Activated CD4-positive, alpha-beta T cell treated with anti-CD3 and anti-CD28 coated beads, Interleukin-10, Interleukin-2, amounts not matched to agents 100 ng/mL and 50 ng/mL, durations not matched to agents 16 hours and 8 hours (primary cell): ENCODE data around the gene IMMP1L.
"Not testable (repeated sequence)": the region's sequence is repeated elsewhere in the genome, so short reads cannot be mapped to it uniquely, and the experiment has no call there.

Source experiments
- DNase-seq: peaks from one replicate; pipeline ENCODE4 v3.0.0-alpha.2; 2020

IMMP1L gene, protein sequence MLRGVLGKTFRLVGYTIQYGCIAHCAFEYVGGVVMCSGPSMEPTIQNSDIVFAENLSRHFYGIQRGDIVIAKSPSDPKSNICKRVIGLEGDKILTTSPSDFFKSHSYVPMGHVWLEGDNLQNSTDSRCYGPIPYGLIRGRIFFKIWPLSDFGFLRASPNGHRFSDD

DNA sequence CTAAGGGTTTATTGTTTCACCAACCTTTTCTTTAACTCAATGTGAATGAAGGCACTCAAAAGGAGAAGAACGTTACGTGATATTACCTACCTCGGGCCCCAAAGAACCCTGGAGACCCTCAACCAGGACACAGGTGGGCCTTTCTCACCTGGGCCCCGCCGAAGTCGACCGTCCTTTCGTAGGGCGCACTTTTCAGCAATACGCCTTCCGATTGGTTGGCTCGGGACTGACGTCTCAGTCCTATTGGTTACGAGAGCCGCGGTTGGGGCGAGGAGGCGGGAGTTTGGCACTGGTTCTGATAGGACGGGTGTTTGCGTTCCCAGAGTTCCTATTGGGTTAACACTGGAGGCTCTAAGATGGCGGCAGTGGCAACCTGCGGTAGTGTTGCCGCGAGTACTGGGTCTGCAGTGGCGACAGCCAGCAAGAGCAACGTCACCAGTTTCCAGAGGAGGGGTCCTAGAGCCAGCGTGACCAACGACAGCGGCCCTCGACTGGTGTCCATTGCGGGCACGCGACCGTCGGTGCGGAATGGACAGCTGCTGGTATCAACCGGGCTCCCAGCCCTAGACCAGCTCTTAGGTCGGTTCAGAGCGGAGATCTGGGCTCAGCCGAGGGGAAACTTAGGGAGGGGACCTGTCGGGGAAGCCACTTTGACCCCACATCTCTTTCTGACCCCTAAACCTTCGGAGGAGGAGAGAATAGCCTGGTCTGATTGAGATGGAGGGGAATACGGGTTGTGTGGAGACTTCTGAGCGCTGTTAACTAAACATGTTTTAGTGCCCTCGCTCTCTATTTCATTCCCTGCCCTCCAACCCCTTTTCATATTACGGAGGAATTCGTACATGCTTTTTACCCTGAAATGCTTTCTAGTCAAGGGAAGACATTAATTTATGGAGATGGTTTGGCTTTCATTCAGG is at the start of gene IMMP1L, which contains the start of gene ELP4:
Gene IMMP1L (minus strand): TSS at position 194 of the 917 bp plus-strand sequence. CDS start 46,346 bp downstream, outside the sequence.
Gene ELP4 (plus strand): TSS at position 339 of the 917 bp plus-strand sequence. CDS start 18 bp downstream, at position 357.
- DNase-seq: peak; percentile 97

DNA sequence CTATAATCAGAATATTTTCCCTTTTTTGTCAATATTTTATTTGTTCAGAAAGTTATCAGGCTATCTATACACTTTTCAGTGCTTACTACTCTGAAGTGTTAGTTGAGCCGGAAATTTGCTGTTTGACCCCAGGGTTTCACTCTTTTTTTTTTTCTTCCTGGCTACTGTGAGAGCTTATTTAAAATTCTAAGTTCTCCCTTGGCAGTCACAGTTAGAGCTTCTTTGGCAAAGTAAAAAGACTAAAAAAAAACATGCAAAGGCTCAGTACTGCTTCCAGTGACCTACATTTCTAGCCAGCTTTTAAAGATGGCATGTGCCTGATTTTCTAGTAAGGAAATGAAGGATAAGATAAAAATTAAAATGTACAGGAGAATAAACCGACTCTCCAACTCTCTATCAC is 48.6 kb upstream of the IMMP1L start:
- DNase-seq: no peak

DNA sequence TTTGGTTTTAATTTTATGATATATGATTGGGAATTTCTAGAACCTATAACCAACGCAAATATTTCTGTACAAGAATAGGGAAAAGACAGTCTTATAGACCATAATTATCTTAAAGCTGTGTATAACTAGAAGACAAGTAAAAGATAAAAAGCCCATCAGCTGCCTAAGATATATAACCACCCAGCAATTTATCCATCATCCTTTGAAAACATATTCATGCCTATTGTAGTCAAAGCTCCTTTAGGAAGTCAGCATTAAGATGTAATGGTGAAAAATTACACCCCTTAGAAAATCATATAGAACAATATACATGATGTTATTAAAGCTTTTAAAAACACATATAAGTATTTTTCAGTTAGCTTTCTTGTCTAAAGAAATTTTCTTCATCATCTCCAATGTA is 46.5 kb upstream of the IMMP1L start:
- DNase-seq: no peak

DNA sequence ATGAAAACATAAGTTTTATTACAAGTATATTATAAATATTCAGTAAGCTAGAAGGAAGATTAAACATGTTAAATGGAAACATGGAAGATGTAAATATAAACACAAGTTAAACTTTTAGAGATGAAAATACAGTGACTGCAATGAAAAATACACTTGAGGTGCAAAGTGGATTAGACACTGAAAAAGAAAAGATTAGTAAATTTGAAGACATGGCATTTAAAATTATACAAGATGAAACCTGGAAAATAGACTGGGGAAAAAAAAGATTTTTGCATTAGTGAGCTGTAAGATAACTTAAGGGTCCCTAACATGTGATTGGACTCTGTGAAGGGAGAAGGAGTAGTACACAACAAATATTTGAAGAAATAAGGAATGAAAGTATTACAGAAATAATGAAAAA is 33.4 kb upstream of the IMMP1L start:
- DNase-seq: no peak

DNA sequence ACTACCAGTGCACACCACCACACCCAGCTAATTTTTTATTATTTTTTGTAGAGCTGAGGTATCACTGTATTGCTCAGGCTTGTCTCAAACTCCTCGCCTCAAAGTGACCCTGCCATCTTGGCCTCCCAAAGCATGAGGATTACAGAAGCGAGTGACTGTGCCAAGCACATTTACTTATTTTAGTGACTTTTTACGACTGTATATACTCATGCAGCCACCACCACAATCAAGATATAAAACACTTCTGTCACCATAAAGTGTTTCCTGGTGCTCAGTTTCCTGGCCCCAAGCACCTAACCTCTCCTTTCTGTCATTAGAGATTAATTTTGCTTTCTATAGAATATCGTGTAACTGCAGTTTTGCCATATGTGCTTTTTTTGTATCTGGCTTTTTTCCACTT is 26.1 kb upstream of the IMMP1L start:
- no peak for DNase-seq

DNA sequence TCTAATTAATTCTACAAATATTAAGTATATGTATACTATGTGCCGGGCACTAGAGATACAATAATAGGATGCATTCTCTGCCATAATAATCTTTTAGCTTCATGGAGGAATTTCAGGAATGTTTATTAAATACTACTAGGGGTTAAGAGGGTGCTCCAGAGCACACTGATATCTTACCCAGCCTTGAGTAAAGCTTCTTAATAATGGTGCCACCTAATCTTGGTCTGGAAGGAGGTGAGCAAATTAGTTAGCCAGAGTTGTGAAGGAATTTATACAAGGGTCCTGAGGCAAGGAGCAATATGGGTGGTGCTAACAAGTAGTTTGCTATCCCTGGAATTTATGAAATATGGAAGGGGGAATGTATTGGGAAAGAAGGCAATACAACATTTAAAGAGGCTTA is 21.9 kb upstream of the IMMP1L start:
- no peak for DNase-seq

DNA sequence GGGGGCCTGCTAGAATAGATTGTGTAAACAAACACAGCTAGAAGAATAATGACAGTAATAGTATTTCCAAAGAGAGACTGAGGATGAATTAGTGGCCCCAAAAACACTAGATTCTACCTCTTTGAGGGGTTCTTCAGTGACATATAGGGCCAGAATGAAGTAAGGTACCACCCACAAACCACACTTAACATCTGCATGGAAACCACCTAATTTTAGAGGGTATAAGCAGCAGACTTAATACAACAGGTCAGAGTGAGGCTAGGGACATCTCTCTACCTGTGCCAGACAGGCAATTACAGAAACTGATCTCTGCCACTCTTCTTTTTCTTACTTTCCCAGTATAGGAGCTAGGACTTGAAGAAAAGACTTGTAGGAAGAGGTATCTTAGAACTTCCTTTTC is 20.3 kb upstream of the IMMP1L start:
- DNase-seq: no peak

DNA sequence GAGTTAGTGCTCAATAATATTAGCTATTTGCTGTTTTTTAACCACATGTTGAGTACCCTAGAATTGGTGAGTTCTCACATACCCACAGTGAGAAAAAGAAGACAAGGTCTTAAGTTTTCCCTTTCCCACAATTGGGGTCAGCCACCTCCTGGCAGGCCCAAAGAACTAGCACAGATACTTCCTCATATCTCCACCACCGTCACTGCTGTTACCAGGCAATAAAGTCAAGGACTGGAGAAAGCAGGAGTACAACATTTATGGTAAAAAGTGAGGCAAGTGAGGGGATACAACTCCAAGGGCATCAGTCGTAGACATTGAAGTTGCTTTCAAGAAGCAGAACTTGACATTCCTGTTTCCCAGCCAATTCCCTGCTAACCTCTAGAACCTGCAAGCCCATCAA is 19.8 kb upstream of the IMMP1L start:
- DNase-seq: no peak

DNA sequence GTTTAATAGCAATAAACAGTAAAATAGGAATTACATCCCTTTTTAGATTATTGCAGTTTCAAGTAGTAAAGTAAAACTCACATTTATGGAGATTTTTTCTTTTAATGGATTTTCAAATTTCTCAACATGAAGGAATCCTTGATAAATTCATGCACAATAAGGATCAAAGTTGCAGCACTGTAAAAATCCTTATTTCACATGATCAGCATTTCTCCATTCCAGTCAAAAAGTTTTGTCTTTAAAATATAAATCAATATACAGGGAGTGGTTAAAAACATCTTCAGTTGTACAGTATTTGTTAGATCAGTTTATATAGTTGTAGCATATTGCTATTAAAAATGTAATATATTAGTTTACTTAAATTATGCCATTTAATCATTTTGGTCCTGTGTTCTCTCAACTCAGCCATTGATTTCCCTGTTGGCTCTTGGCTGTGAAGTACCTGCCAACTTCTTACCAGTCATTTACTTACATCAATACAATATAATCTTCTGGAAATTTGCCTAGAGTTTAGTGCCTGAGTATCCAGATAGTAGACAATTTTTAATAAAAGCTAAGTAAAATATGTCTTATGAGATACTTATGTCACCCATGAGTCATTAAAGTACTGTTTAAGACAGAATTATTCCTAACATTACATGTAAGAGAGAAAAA is 12.2 kb upstream of the IMMP1L start:
- DNase-seq: no peak

DNA sequence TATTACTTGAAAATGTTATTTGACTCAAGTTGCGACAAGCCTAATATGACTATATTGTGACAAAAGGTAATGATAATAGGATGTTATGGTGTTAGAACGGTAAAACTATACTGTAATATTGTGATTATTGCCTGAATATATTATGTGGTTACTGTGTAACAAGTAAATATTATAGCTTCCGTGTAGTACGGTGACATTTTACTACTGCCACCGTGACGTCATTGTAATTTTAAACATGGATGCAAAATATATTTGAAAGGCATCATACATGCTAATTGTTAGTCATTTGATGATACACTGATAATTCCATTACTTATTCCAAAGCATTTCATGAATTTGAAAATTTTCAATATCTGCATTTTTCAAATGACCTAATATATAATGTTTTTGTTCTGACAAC is 2.7 kb upstream of the IMMP1L start:
- no peak for DNase-seq

DNA sequence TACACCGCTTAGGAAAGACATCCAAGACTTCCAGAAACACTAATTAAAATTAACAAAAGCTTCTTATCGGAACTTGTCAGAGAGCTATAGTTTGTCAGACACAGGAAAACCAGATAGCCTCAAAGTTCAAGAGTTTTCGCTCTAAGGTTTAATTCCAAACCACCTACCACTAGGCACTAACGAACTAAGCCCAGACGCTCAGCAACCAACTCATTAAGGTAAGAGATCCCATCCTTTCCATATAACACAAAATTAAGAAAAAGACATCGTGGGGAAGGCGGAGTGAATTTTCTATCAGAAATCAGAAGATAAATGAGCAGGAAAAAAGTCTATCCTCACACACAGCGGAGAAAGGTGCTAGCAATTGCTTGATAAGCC is 382 bp downstream of the IMMP1L start:
- no peak for DNase-seq

DNA sequence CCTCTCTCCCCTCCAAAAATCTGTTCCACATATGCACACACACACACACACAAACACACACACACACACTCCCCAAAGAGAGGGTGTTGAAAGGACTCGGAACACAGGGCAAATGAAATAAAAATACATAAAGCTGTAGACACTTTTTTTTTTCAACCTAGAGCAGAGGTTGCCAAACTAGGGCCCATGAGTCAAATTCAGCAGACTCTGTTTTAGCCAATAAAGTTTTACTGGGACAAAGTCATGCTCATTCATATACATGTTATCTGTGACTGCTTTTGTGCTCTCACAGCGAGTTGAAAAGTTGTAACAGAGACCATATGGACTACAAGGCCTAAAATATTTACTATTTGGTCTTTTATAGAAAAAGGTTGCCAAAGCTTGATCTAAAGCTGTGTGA is 8.9 kb downstream of the IMMP1L start:
- DNase-seq: no peak

DNA sequence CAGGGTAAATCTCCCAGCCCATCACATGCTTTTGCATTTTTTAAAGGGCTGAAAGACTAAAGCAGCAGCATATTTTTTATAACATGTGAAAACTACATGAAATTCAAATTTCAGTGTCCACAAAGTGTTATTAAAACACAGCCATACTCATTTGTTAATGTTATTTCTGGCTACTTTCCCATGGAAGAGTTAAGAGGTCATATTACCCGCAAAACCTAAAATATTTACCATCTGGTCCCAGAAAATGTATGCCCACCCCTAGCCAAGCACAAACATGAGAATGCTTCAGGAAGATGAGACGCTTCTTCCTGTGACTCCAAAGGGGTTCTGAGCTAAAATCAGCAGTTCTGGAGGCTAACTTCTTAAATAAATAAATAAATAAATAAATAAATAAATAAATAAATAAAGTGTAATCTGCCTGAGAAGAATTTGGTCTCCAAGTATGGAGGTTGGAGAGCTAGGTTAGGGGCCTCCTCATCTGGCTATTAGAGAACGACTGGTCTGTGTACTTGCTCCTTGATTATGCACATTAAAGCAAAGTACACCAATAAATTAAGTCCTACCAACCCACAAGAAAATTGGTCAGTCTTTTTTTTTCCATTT is 9.7 kb downstream of the IMMP1L start:
- no peak for DNase-seq

DNA sequence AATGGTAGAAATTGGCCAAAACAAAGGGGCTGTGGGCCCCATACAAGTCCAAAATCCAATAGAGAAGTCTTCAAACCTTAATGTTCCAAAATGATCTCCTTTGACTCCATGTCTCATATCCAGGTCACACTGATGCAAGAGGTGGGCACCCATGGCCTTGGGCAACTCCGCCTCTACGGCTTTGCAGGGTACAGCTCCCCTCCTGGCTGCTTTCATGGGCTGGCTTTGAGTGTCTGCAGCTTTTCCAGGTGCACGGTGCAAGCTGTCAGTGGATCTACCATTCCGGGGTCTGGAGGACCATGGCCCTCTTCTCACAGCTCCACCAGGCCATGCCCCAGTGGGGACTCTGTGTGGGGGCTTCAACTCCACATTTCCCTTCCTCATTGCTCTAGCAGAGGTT is 15.7 kb downstream of the IMMP1L start:
- DNase-seq: not testable (repeated sequence)

DNA sequence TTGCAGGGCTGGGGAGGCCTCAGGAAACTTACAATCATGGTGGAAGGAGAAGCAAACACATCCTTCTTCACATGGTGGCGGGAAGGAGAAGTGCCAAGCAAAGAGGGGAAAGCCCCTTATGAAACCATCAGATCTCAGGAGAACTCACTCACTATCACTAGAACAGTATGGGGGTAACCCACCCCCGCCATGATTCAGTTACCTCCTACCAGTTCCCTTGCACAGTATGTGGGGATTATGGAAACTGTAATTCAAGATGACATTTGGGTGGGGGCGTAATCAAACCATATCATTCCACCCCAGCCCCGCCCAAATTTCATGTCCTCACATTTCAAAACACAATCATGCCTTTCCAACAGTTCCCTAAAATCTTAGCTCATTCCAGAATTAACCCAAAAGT is 16.2 kb downstream of the IMMP1L start:
- DNase-seq: no peak

DNA sequence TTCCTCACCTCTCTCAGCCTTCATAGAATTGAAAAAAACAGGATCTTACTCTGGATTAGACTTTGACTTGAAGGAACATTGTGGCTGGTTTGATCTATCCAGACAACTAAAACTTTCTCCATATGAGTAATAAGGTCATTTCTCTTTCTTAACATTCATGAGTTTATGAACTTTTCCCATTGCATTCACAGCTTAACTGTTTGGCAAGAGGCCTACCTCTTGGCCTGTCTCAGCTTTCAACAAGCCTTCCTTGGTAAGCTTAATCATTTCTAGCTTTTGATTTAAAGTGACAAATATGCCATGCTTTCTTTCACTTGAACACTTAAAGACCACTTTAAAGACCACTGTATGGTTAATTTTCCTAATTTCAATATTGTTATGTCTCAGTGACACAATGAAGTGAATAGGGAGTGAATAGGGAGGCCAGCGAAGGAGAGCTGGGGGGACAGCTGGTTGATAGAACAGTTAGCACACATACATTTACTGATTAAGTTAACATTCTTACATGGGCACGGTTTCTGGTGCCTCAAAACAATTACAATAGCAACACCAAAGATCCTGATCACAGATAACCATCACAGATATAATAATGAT is 17.0 kb downstream of the IMMP1L start:
- peak; percentile 6 for DNase-seq

DNA sequence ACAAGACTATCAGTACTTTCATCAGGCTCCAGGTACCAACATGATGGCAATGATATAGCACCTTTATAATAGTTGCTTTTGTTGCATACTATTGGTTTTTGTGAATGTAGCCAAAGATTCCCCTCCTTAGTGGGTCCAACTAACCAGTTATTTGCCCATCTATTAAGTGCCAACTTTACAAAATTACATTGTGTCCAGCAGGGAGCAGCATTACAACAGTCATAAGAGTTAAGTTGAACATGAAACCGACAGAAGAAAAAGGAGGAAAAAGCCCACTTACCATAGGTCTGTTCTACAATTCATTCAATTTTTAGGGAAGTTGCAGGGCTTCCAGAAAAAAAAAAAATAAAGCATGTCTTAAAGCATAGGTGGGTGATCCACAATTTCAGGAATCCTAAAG is 21.6 kb downstream of the IMMP1L start:
- DNase-seq: peak; percentile 6

DNA sequence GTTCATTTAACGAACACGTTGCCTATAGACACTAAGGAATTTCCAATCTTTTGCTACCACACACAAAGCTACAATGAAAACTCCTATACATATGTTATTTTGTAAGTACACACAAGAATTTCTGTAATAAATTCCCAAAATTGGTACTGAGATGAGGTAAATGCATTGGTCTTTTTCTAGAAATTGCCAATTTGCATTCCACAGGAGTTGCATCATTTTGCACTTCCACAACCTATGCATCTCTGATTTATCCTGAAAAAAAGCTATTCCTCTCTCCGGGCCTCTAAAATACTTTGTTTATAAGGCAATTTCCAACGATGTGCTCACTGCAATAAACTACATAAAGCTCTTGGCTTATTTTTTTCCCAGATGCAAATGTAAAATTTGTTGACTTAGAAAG is 24.9 kb downstream of the IMMP1L start:
- DNase-seq: no peak

DNA sequence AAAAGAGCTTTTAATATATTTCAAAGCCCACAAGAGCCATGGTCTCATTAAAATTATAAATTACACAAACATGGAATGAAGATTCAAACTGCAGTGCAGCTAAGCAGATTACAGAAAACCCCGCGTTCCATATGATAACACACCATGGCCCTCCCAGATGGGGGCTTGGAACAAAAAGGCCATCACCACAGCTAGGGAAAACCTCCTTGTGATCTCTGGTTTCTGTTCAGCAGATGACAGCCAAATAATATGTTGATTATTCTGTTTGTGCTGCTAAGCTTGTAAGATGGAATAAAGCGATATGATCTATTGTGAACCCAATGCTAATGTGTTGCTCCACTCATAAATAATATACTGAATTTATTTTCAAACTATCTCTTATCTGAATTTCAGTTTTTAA is 28.5 kb downstream of the IMMP1L start:
- DNase-seq: no peak

DNA sequence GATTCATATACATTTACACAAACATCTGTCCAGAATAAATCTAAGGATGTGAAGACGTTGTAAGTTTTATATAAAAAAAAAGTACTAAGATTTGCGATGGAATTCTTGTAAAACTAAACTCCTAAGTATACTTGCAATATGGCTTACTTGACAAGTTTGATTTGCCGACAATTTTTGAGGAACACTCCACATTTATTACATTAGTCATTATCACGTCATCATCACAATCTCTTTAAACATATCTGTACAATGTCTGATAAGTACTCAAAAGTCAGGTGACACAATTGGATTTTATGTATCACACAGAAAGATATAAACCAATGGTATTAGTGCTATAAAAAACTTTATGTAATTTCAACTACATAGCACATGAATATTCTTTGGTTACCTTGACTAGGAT is 30.4 kb downstream of the IMMP1L start:
- no peak for DNase-seq

DNA sequence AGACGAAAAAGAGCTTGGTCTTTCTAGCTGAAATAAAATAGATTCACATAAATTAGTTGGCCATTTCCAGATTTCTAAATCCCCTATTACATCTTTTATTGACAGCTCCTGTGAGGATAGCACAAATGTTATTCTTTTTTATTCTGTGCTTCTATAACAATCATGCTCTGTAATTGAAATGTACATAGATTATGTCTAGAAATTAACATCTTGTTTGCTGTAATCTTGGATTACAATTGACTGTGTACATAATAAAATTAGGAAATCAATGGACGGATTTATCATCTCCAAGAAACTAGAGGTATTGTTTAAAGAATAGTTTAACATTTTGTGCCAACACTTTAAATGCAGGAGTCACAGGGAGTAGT is 31.2 kb downstream of the IMMP1L start:
- no peak for DNase-seq

DNA sequence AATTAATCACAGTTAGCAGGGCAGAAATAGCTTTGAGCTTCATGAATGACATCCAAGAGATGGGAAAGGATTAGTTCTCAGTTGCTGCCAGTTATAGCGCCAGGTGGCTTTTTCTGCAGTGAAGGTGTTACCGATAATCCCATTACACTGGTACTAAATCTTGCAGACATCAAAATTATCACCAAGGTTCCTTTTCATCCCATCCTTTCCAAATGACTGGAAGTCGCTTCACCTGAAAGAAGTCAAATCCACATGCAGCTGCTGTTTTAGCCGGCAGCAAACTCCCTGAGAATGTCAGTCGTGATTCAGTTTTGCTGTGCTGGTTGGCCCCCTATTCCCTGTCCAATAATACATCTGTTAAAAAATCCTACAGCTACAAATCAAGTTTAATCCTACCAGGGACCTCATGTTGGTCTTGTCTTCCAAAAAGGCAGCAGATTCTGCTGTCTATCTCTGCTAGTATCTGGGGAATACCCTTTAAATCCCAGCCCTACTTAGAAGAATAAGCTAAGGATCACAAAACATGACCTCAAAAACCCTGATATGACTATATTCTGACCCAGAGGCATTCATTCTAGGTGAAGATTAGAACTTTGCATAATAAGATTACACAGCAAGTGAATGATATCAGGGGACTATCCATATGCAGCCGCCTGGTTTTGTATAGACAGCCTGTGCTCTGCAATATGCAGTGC is 31.7 kb downstream of the IMMP1L start:
- peak; percentile 6 for DNase-seq

DNA sequence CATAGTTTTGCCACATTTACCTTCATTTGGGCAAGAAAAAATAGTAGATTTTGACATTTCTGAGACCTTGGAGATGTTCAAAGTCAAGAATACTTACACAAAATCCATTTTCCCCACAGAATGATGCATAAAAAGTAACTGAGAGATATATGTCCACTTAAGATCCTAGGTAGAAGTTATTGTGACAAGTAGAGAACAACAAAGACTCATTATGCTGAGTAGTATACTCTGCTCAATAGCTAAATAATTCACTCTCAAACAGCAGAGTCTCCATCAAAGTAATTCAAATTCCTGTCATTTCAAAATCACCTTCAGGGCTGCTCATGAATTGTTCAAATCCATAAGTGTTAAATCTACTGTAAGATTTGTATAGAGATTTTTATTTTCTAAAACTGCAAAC is 35.3 kb downstream of the IMMP1L start:
- no peak for DNase-seq
